GM13976 (cell line): Measurements from ENCODE around the gene PICALM.
"Not testable (repeated sequence)": the region's sequence is repeated elsewhere in the genome, so short reads cannot be mapped to it uniquely, and the experiment has no call there.

ENCODE experiments used
- DNase-seq: peaks from one replicate; pipeline ENCODE4 v3.0.0; 2012; ENCODE audit warnings: low spot score
- CTCF ChIP-seq: IDR thresholded peaks from 2 replicates; pipeline ENCODE4 v1.5.1; 2012; ENCODE audit warnings: borderline replicate concordance, mild to moderate bottlenecking; ENCODE audit not compliant: insufficient read depth; ENCODE audit errors: extremely low read depth, missing control alignments, control extremely low read depth
- in situ Hi-C: fragments of 300-500 bp; cut with MboI; formaldehyde crosslinking; loops from one replicate; pipeline ENCODE4 v1.12.0; 2022; ENCODE audit warnings: low sequenced_read_pairs, mixed read lengths, inconsistent platforms; ENCODE audit not compliant: unreplicated experiment

PICALM gene

GRCh38 chr11:86099874-86100273, 31.0 kb upstream of the PICALM start:
- TF ChIP-seq CTCF: no peak
- no peak for DNase-seq
- in situ Hi-C loops: no loop called here

- no peak for DNase-seq
- no peak for TF ChIP-seq CTCF
- in situ Hi-C loops: no loop called here
Measured at GRCh38 chr11:86097980-86098379, 29.1 kb upstream of the PICALM start.

- in situ Hi-C loops: no loop called here
- no peak for TF ChIP-seq CTCF
- DNase-seq: no peak
Measured at GRCh38 chr11:86091566-86091965, 22.7 kb upstream of the PICALM start.

GRCh38 chr11:86091086-86091485, 22.2 kb upstream of the PICALM start:
- no peak for DNase-seq
- TF ChIP-seq CTCF: no peak
- in situ Hi-C loops: no loop called here

- no peak for TF ChIP-seq CTCF
- in situ Hi-C loops: no loop called here
- DNase-seq: no peak
Measured at GRCh38 chr11:86089659-86090058, 20.8 kb upstream of the PICALM start.

- in situ Hi-C loops, DNase-seq: not testable (repeated sequence)
Measured at GRCh38 chr11:86087688-86088087, 18.8 kb upstream of the PICALM start.

- TF ChIP-seq CTCF: no peak
- in situ Hi-C loops: no loop called here
- no peak for DNase-seq
Measured at GRCh38 chr11:86087256-86087655, 18.4 kb upstream of the PICALM start.

GRCh38 chr11:86081455-86081854, 12.6 kb upstream of the PICALM start:
- no peak for DNase-seq
- TF ChIP-seq CTCF: no peak
- in situ Hi-C loops: no loop called here
